Erythroblast (primary cell): Measurements from ENCODE around the gene PODXL.

ENCODE experiments used
- GATA1 ChIP-seq: IDR thresholded peaks from 2 replicates; pipeline ENCODE4 v1.6.1; 2011; ENCODE audit warnings: low read depth, mild to moderate bottlenecking, control low read depth, low read length, moderate library complexity
- POLR2A ChIP-seq: IDR thresholded peaks from 2 replicates; pipeline ENCODE4 v1.6.1; 2011; ENCODE audit warnings: mild to moderate bottlenecking, low read length

- no peak for TF ChIP-seq POLR2A
- TF ChIP-seq GATA1, result no peak
These were observed 31.7 kb downstream of the PODXL start for GRCh38 chr7:131524703-131525102.
